Uterus (tissue), 2 donors: ENCODE measurements around the gene CHCHD10.

Source experiments
- POLR2A ChIP-seq, 2 donors: fragments of 450-650 bp; IDR thresholded peaks; one replicate each; pipeline ENCODE4 v1.6.1; 2016; ENCODE audit warnings: antibody characterized with exemption in 2 of 2, mild to moderate bottlenecking in 1 of 2, moderate library complexity in 1 of 2
- TF ChIP-seq, protein P1 (sequence below), 4 experiments: fragments of 200-600 bp in 2 of 4; fragments of 450-650 bp in 2 of 4; sonication (generic) in 2 of 4; IDR thresholded peaks; one replicate each; pipeline ENCODE4 v1.5.1; 2016 to 2019; ENCODE audit warnings: antibody characterized with exemption in 4 of 4, mild to moderate bottlenecking in 2 of 4, moderate library complexity in 1 of 4

DNA sequence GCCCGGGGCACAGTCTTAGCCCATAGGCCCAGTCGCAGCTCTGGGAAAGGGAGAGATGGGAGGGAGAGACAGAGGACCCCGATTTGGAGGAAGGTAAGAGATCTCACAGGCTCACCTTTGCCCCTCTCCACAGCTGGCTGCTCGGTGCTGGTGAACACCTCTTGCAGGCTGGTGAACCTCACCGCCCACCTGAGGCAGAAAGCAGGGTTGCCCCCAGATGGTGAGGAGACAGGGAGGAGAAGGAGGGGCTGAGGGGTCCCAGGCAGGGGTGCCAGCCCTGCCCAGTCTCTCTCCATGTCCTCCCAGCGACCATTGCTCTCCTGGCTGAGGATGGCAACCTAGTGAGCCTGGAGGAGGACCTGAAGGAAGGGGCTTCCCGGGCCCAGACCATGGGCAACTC is 3.8 kb downstream of the CHCHD10 start:
- TF ChIP-seq, protein P1, sequence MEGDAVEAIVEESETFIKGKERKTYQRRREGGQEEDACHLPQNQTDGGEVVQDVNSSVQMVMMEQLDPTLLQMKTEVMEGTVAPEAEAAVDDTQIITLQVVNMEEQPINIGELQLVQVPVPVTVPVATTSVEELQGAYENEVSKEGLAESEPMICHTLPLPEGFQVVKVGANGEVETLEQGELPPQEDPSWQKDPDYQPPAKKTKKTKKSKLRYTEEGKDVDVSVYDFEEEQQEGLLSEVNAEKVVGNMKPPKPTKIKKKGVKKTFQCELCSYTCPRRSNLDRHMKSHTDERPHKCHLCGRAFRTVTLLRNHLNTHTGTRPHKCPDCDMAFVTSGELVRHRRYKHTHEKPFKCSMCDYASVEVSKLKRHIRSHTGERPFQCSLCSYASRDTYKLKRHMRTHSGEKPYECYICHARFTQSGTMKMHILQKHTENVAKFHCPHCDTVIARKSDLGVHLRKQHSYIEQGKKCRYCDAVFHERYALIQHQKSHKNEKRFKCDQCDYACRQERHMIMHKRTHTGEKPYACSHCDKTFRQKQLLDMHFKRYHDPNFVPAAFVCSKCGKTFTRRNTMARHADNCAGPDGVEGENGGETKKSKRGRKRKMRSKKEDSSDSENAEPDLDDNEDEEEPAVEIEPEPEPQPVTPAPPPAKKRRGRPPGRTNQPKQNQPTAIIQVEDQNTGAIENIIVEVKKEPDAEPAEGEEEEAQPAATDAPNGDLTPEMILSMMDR (IDR thresholded peaks at IDR 0.05): no peak
- TF ChIP-seq POLR2A (IDR thresholded peaks at IDR 0.05): no peak
